GM18858 (cell line): ENCODE measurements around the gene SSB.
"Not testable (repeated sequence)": the region's sequence is repeated elsewhere in the genome, so short reads cannot be mapped to it uniquely, and the experiment has no call there.

ENCODE experiments used
- ATAC-seq: cut with Tn5 transposase; IDR thresholded peaks from one replicate; pipeline ENCODE4 v1.9.1; 2021; ENCODE audit not compliant: unreplicated experiment

Gene SSB

GRCh38 chr2:169798718-169799592, at the start of gene SSB:
TSS of gene SSB (plus strand) at chr2:169798871. CDS start at chr2:169800961, 2,090 bp downstream.
- ATAC-seq: peak; percentile 92

GRCh38 chr2:169752752-169753151, 45.9 kb upstream of the SSB start:
- ATAC-seq: no peak

GRCh38 chr2:169755083-169755870, 43.4 kb upstream of the SSB start:
- ATAC-seq: no peak

GRCh38 chr2:169756342-169756741, 42.3 kb upstream of the SSB start:
- no peak for ATAC-seq

GRCh38 chr2:169757356-169757755, 41.3 kb upstream of the SSB start:
- ATAC-seq: no peak

- ATAC-seq: no peak
Measured at GRCh38 chr2:169757778-169758177, 40.9 kb upstream of the SSB start.

GRCh38 chr2:169759987-169760386, 38.7 kb upstream of the SSB start:
- no peak for ATAC-seq

GRCh38 chr2:169760798-169761197, 37.9 kb upstream of the SSB start:
- ATAC-seq: not testable (repeated sequence)

- ATAC-seq: no peak
Measured at GRCh38 chr2:169761251-169761969, 37.3 kb upstream of the SSB start.

- ATAC-seq: no peak
Measured at GRCh38 chr2:169761970-169762292, 36.7 kb upstream of the SSB start.

- ATAC-seq: no peak
Measured at GRCh38 chr2:169765523-169765922, 33.1 kb upstream of the SSB start.

- no peak for ATAC-seq
Measured at GRCh38 chr2:169767243-169767888, 31.3 kb upstream of the SSB start.

- no peak for ATAC-seq
Measured at GRCh38 chr2:169768262-169768995, 30.2 kb upstream of the SSB start.

- no peak for ATAC-seq
Measured at GRCh38 chr2:169771021-169771420, 27.6 kb upstream of the SSB start.

GRCh38 chr2:169771612-169772011, 27.1 kb upstream of the SSB start:
- ATAC-seq: no peak

GRCh38 chr2:169772651-169773050, 26.0 kb upstream of the SSB start:
- ATAC-seq: no peak

GRCh38 chr2:169775354-169775753, 23.3 kb upstream of the SSB start:
- ATAC-seq: no peak

GRCh38 chr2:169775765-169776164, 22.9 kb upstream of the SSB start:
- no peak for ATAC-seq

- ATAC-seq: no peak
Measured at GRCh38 chr2:169776252-169776761, 22.4 kb upstream of the SSB start.

GRCh38 chr2:169778446-169778845, 20.2 kb upstream of the SSB start:
- no peak for ATAC-seq
